Endodermal cell (in vitro differentiated cells): ENCODE measurements around the gene EDNRA. TPM values are rescaled to one million over a fixed set of nuclear protein-coding genes. Genes with fewer than 3 reads are reported as not detected.

Experiments used
- DNase-seq: peaks from one replicate; pipeline ENCODE4 v3.0.0-alpha.2; 2017
- H3K27ac ChIP-seq: 2 replicates; pipeline ENCODE4 v1.5.1; 2013; ENCODE audit warnings: mild to moderate bottlenecking, low read depth, low read length, moderate library complexity
- H3K27me3 ChIP-seq: 2 replicates; pipeline ENCODE4 v1.6.1; 2013; ENCODE audit warnings: mild to moderate bottlenecking, low read length, moderate library complexity; ENCODE audit not compliant: insufficient read depth, control insufficient read depth, poor library complexity, severe bottlenecking
- H3K36me3 ChIP-seq: 2 replicates; pipeline ENCODE4 v1.7.0; 2013; ENCODE audit warnings: mild to moderate bottlenecking, low read length, moderate library complexity; ENCODE audit not compliant: control insufficient read depth, insufficient read depth
- H3K4me1 ChIP-seq: one replicate; pipeline ENCODE4 v1.7.0; 2013; ENCODE audit warnings: low read length; ENCODE audit not compliant: control insufficient read depth, insufficient read depth
- H3K4me3 ChIP-seq: 2 replicates; pipeline ENCODE4 v1.5.1; 2013; ENCODE audit warnings: mild to moderate bottlenecking, low read length, moderate library complexity
- H3K9ac ChIP-seq: 2 replicates; pipeline ENCODE4 v1.6.1; 2013; ENCODE audit warnings: mild to moderate bottlenecking, low read length, moderate library complexity; ENCODE audit not compliant: poor library complexity, severe bottlenecking; ENCODE audit errors: extremely low read depth
- H3K9me3 ChIP-seq: 2 replicates; pipeline ENCODE4 v1.6.1; 2013; ENCODE audit warnings: mild to moderate bottlenecking, low read length, moderate library complexity; ENCODE audit not compliant: control insufficient read depth
- H3K27ac Mint-ChIP-seq: 2 replicates; pipeline ENCODE4 v1.8.0; 2020; ENCODE audit warnings: mixed read lengths
- H3K27me3 Mint-ChIP-seq: 2 replicates; pipeline ENCODE4 v1.8.0; 2021; ENCODE audit warnings: mild to moderate bottlenecking, mixed read lengths; ENCODE audit not compliant: insufficient read depth
- H3K36me3 Mint-ChIP-seq: 2 replicates; pipeline ENCODE4 v1.8.0; 2020; ENCODE audit warnings: low read depth, mixed read lengths
- H3K4me1 Mint-ChIP-seq: 2 replicates; pipeline ENCODE4 v1.8.0; 2020; ENCODE audit warnings: mixed read lengths
- H3K4me3 Mint-ChIP-seq: 2 replicates; pipeline ENCODE4 v1.8.0; 2020; ENCODE audit warnings: mild to moderate bottlenecking, moderate library complexity, mixed read lengths
- H3K9me3 Mint-ChIP-seq: 2 replicates; pipeline ENCODE4 v1.8.0; 2020; ENCODE audit warnings: mild to moderate bottlenecking, mixed read lengths
- whole genome bisulfite sequencing, 2 experiments: methylation state at CpG; one replicate each; pipeline versions ENCODE4 v1.1.5 to v1.1.7; 2013; ENCODE audit warnings: missing lambda C conversion rate in 2 of 2, mixed read lengths in 1 of 2; ENCODE audit not compliant: insufficient coverage in 1 of 2, insufficient read length in 1 of 2; 5-methylcytosine and 5-hydroxymethylcytosine counted together
- total RNA-seq, 2 donors: library from RNA; stranded (reverse); fragmentation: NEBNext Ultra II Directional in 1 of 2; extraction: Animal tissue kit (Norgen Biotek cat#: 25700) in 1 of 2; gene quantifications; 2 replicates in 1 of 2; 3 replicates in 1 of 2; pipeline ENCODE4 v1.2.1, GENCODE V29; 2021
- TF ChIP-seq, protein P1 (sequence below): fragments of 200-600 bp; sonication (generic); conservative IDR thresholded peaks from 2 replicates; pipeline ENCODE4 v1.5.0; 2021; ENCODE audit warnings: antibody characterized with exemption, mild to moderate bottlenecking

The EDNRA gene
- total RNA-seq, 2 donors from 2014 or later = 11.5 to 13.2 TPM

- Histone ChIP-seq H3K36me3 (peaks cover 16% of the 10 kb centered on the region), H3K9me3 (no peaks in the 10 kb centered on the region), H3K4me3 (no peak overlapping the region), H3K27me3 (no peaks in the 10 kb centered on the region), H3K27ac (no peak overlapping the region), H3K9ac (no peak overlapping the region), H3K4me1 (peaks cover 14% of the 10 kb centered on the region)
- DNase-seq = no peak
- TF ChIP-seq, protein P1, sequence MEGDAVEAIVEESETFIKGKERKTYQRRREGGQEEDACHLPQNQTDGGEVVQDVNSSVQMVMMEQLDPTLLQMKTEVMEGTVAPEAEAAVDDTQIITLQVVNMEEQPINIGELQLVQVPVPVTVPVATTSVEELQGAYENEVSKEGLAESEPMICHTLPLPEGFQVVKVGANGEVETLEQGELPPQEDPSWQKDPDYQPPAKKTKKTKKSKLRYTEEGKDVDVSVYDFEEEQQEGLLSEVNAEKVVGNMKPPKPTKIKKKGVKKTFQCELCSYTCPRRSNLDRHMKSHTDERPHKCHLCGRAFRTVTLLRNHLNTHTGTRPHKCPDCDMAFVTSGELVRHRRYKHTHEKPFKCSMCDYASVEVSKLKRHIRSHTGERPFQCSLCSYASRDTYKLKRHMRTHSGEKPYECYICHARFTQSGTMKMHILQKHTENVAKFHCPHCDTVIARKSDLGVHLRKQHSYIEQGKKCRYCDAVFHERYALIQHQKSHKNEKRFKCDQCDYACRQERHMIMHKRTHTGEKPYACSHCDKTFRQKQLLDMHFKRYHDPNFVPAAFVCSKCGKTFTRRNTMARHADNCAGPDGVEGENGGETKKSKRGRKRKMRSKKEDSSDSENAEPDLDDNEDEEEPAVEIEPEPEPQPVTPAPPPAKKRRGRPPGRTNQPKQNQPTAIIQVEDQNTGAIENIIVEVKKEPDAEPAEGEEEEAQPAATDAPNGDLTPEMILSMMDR = no peak
- peaks cover 17% of the 10 kb centered on the region for H3K4me1 Mint-ChIP-seq
- peaks cover 2% of the 10 kb centered on the region for H3K36me3 Mint-ChIP-seq
- H3K27ac Mint-ChIP-seq = no peak overlapping the region
- H3K27me3 Mint-ChIP-seq = no peaks in the 10 kb centered on the region
- no peak overlapping the region for H3K4me3 Mint-ChIP-seq
- no CpG with 5 or more reads among the region's 1 CpG for WGBS, 2 experiments
- no peaks in the 10 kb centered on the region for H3K9me3 Mint-ChIP-seq
Observed at GRCh38 chr4:147515220-147515936, 34.5 kb downstream of the EDNRA start.

- Mint-ChIP-seq H3K4me1 (peaks cover 17% of the 10 kb centered on the region), H3K9me3 (no peaks in the 10 kb centered on the region), H3K27ac (no peak overlapping the region), H3K4me3 (no peak overlapping the region), H3K27me3 (no peaks in the 10 kb centered on the region), H3K36me3 (peaks cover 2% of the 10 kb centered on the region)
- Histone ChIP-seq H3K27ac (no peak overlapping the region), H3K36me3 (peaks cover 17% of the 10 kb centered on the region), H3K4me1 (peaks cover 14% of the 10 kb centered on the region), H3K27me3 (no peaks in the 10 kb centered on the region), H3K4me3 (no peak overlapping the region), H3K9me3 (no peaks in the 10 kb centered on the region), H3K9ac (no peak overlapping the region)
- TF ChIP-seq, protein P1 = no peak
- no peak for DNase-seq
- 100% methylated on average over 1 of the region's 1 CpG for WGBS, 2 experiments
Observed at GRCh38 chr4:147516133-147516532, 35.2 kb downstream of the EDNRA start.

- no peak for DNase-seq
- Histone ChIP-seq H3K27ac (no peak overlapping the region), H3K36me3 (peaks cover 17% of the 10 kb centered on the region), H3K27me3 (no peaks in the 10 kb centered on the region), H3K4me1 (peaks cover 14% of the 10 kb centered on the region), H3K9ac (no peak overlapping the region), H3K4me3 (no peak overlapping the region), H3K9me3 (no peaks in the 10 kb centered on the region)
- peaks cover 25% of the 10 kb centered on the region for H3K4me1 Mint-ChIP-seq
- peaks cover 3% of the 10 kb centered on the region for H3K9me3 Mint-ChIP-seq
- 97 to 100% methylated on average over 1 of the region's 2 CpGs for WGBS, 2 experiments
- H3K4me3 Mint-ChIP-seq = no peak overlapping the region
- H3K27ac Mint-ChIP-seq = no peak overlapping the region
- no peaks in the 10 kb centered on the region for H3K27me3 Mint-ChIP-seq
- H3K36me3 Mint-ChIP-seq = peaks cover 3% of the 10 kb centered on the region
- TF ChIP-seq, protein P1 = no peak
Observed at GRCh38 chr4:147518086-147518485, 37.2 kb downstream of the EDNRA start.
